ENCODE data around the gene TGFB2.

- TF ChIP-seq EZH2 (IDR thresholded peaks at IDR 0.05; ENCODE audit: insufficient read depth, poor library complexity, severe bottlenecking) = no peak
- no peak for TF ChIP-seq EZH2phosphoT487 (IDR thresholded peaks at IDR 0.05; ENCODE audit: insufficient read depth, low read depth)
These were observed 1.5 kb downstream of the TGFB2 start for GRCh38 chr1:218346391-218347204.

All from GM23248 (cell line).